WTC11 (cell line): ENCODE measurements around the gene GLRA1.

Source experiments
- ATF1 ChIP-seq: sonication (generic); formaldehyde crosslinking; IDR thresholded peaks from 2 replicates; pipeline ENCODE4 v1.8.1; 2023; ENCODE audit warnings: mild to moderate bottlenecking, moderate library complexity, missing genetic modification reagents
- CBFB ChIP-seq: sonication (generic); formaldehyde crosslinking; IDR thresholded peaks from 2 replicates; pipeline ENCODE4 v1.8.1; 2022; ENCODE audit warnings: mild to moderate bottlenecking, low read depth, missing genetic modification reagents
- CREB1 ChIP-seq: sonication (generic); formaldehyde crosslinking; IDR thresholded peaks from 2 replicates; pipeline ENCODE4 v1.8.0; 2023; ENCODE audit warnings: mild to moderate bottlenecking, missing genetic modification reagents
- FOXJ3 ChIP-seq: sonication (generic); formaldehyde crosslinking; IDR thresholded peaks from 2 replicates; pipeline ENCODE4 v1.9.0; 2021; ENCODE audit warnings: missing genetic modification reagents, mild to moderate bottlenecking, borderline replicate concordance
- KAT7 ChIP-seq: sonication (generic); formaldehyde crosslinking; IDR thresholded peaks from 2 replicates; pipeline ENCODE4 v1.8.1; 2023; ENCODE audit warnings: missing genetic modification reagents, mild to moderate bottlenecking, borderline replicate concordance
- NFE2L1 ChIP-seq: sonication (generic); formaldehyde crosslinking; IDR thresholded peaks from 2 replicates; pipeline ENCODE4 v1.8.1; 2023; ENCODE audit warnings: missing genetic modification reagents
- TEAD1 ChIP-seq: sonication (generic); formaldehyde crosslinking; IDR thresholded peaks from 2 replicates; pipeline ENCODE4 v1.8.0; 2022; ENCODE audit warnings: mild to moderate bottlenecking, missing genetic modification reagents
- ZNF423 ChIP-seq: fragments of 250-450 bp; sonication (Bioruptor Pico); IDR thresholded peaks from 2 replicates; pipeline ENCODE4 v2.1.2; 2022; ENCODE audit warnings: mild to moderate bottlenecking, moderate library complexity
- TF ChIP-seq, protein P1 (sequence below): fragments of 200-600 bp; IDR thresholded peaks from 2 replicates; pipeline ENCODE4 v1.8.0; 2022; ENCODE audit warnings: antibody characterized with exemption
- TF ChIP-seq, protein P2 (sequence below): sonication (generic); formaldehyde crosslinking; IDR thresholded peaks from 2 replicates; pipeline ENCODE4 v1.8.0; 2023; ENCODE audit warnings: mild to moderate bottlenecking, missing genetic modification reagents
- TF ChIP-seq, protein P3 (sequence below): sonication (generic); formaldehyde crosslinking; IDR thresholded peaks from 2 replicates; pipeline ENCODE4 v1.8.1; 2022; ENCODE audit warnings: mild to moderate bottlenecking, missing genetic modification reagents, moderate library complexity, borderline replicate concordance
- TF ChIP-seq, protein P4 (sequence below): sonication (generic); formaldehyde crosslinking; IDR thresholded peaks from 2 replicates; pipeline ENCODE4 v1.8.0; 2022; ENCODE audit warnings: mild to moderate bottlenecking, missing genetic modification reagents

DNA sequence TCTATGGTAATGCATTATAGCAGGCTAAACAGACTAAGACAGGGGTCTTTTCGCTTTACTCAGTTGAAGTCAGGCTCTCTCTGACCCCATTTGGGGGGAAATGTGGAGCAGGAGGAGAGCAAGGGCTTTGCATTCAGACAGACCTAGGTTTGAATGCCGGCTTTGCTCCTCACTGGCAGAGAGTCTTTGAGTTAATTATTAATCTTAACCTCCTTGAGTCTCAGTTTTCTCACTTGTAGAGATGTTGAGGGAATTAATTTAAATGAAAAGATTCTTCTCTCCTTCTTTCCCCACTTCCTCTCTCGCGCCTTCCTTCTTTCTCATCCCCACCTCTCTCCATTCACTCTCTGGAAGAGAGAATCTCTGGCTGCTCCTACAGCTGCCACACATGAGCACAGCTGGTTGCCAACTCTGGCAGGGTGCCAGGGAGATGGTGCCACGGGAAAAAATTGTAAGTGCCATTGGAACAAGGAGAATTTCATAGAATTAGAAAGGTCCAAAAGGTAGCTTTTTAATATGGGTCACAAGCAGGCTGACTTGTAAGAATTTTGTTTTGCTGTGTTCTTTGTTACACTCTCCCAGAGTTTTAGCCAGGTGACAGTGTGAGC lies 25.2 kb upstream of the GLRA1 start:
- TF ChIP-seq, protein P1, sequence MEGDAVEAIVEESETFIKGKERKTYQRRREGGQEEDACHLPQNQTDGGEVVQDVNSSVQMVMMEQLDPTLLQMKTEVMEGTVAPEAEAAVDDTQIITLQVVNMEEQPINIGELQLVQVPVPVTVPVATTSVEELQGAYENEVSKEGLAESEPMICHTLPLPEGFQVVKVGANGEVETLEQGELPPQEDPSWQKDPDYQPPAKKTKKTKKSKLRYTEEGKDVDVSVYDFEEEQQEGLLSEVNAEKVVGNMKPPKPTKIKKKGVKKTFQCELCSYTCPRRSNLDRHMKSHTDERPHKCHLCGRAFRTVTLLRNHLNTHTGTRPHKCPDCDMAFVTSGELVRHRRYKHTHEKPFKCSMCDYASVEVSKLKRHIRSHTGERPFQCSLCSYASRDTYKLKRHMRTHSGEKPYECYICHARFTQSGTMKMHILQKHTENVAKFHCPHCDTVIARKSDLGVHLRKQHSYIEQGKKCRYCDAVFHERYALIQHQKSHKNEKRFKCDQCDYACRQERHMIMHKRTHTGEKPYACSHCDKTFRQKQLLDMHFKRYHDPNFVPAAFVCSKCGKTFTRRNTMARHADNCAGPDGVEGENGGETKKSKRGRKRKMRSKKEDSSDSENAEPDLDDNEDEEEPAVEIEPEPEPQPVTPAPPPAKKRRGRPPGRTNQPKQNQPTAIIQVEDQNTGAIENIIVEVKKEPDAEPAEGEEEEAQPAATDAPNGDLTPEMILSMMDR, result no peak
- TF ChIP-seq, protein P2, sequence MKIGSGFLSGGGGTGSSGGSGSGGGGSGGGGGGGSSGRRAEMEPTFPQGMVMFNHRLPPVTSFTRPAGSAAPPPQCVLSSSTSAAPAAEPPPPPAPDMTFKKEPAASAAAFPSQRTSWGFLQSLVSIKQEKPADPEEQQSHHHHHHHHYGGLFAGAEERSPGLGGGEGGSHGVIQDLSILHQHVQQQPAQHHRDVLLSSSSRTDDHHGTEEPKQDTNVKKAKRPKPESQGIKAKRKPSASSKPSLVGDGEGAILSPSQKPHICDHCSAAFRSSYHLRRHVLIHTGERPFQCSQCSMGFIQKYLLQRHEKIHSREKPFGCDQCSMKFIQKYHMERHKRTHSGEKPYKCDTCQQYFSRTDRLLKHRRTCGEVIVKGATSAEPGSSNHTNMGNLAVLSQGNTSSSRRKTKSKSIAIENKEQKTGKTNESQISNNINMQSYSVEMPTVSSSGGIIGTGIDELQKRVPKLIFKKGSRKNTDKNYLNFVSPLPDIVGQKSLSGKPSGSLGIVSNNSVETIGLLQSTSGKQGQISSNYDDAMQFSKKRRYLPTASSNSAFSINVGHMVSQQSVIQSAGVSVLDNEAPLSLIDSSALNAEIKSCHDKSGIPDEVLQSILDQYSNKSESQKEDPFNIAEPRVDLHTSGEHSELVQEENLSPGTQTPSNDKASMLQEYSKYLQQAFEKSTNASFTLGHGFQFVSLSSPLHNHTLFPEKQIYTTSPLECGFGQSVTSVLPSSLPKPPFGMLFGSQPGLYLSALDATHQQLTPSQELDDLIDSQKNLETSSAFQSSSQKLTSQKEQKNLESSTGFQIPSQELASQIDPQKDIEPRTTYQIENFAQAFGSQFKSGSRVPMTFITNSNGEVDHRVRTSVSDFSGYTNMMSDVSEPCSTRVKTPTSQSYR, result no peak
- TF ChIP-seq CREB1 (CRISPR knock-in tag) (no peak), TEAD1 (no peak), NFE2L1 (no peak), FOXJ3 (CRISPR knock-in tag) (no peak), ZNF423 (CRISPR knock-in tag) (no peak), KAT7 (no peak), CBFB (CRISPR knock-in tag) (no peak), ATF1 (CRISPR knock-in tag) (no peak)
- TF ChIP-seq, protein P3, sequence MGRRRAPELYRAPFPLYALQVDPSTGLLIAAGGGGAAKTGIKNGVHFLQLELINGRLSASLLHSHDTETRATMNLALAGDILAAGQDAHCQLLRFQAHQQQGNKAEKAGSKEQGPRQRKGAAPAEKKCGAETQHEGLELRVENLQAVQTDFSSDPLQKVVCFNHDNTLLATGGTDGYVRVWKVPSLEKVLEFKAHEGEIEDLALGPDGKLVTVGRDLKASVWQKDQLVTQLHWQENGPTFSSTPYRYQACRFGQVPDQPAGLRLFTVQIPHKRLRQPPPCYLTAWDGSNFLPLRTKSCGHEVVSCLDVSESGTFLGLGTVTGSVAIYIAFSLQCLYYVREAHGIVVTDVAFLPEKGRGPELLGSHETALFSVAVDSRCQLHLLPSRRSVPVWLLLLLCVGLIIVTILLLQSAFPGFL (CRISPR knock-in tag), result no peak
- TF ChIP-seq, protein P4, sequence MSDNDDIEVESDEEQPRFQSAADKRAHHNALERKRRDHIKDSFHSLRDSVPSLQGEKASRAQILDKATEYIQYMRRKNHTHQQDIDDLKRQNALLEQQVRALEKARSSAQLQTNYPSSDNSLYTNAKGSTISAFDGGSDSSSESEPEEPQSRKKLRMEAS (CRISPR knock-in tag), result no peak
